Measurements from ENCODE around the gene LEMD2.

LEMD2 gene

GRCh38 chr6:33770124-33770832, 18.7 kb downstream of the LEMD2 start:
- ChIA-PET POLR2A (interaction anchor here (0.9 to 4.7 kb wide), 3 partner anchors 18 to 59 kb away, joined by 4 to 19 read pairs (median 13); partner anchors contain the start of genes LEMD2 and UQCC2), CTCF (interaction anchor here (0.6 to 4.7 kb wide), 8 partner anchors 10 to 258 kb away, joined by 3 to 26 read pairs (median 4); partner anchors contain the start of gene UQCC2)
- TF ChIP-seq SP1 (IDR thresholded peaks at IDR 0.05): no peak
- no peak for TF ChIP-seq FOXM1 (IDR thresholded peaks at IDR 0.05; ENCODE audit: borderline replicate concordance)
- TF ChIP-seq CTBP1 (IDR thresholded peaks at IDR 0.05; ENCODE audit: borderline replicate concordance): no peak
- TF ChIP-seq ARNT (IDR thresholded peaks at IDR 0.05): no peak
- no peak for TF ChIP-seq BHLHE40 (IDR thresholded peaks at IDR 0.05; ENCODE audit: borderline replicate concordance)
- TF ChIP-seq ELF4 (IDR thresholded peaks at IDR 0.05): no peak
- TF ChIP-seq NFRKB (IDR thresholded peaks at IDR 0.05): no peak
- no peak for TF ChIP-seq PKNOX1 (IDR thresholded peaks at IDR 0.05)
- no peak for TF ChIP-seq FOXA1 (IDR thresholded peaks at IDR 0.05)
- no peak for TF ChIP-seq TARDBP (IDR thresholded peaks at IDR 0.05)
- no peak for TF ChIP-seq SUZ12 (IDR thresholded peaks at IDR 0.05)
- DNase-seq (ENCODE audit: extremely low spot score): no peak

- ChIA-PET POLR2A (interaction anchor here (0.9 kb wide), 1 partner anchor 58 kb away, joined by 4 read pairs; the partner anchor contains the start of gene UQCC2), CTCF (interaction anchor here (1.3 to 4.7 kb wide), 3 partner anchors 25 to 259 kb away, joined by 5 to 26 read pairs (median 7); partner anchors contain the start of gene UQCC2)
- TF ChIP-seq CTBP1 (IDR thresholded peaks at IDR 0.05; ENCODE audit: borderline replicate concordance) (no peak), NFRKB (IDR thresholded peaks at IDR 0.05) (no peak), L3MBTL2 (conservative IDR thresholded peaks at IDR 0.05) (no peak), SP1 (IDR thresholded peaks at IDR 0.05) (no peak)
- DNase-seq (ENCODE audit: extremely low spot score): no peak
Measured at GRCh38 chr6:33769248-33769821, 19.6 kb downstream of the LEMD2 start.

- POLR2A ChIA-PET: no interaction called here
Measured at GRCh38 chr6:33768644-33769120, 20.2 kb downstream of the LEMD2 start.

GRCh38 chr6:33766921-33767907, 21.7 kb downstream of the LEMD2 start:
- ChIA-PET CTCF (interaction anchor here (0.7 to 1.4 kb wide), 6 partner anchors 20 to 389 kb away, joined by 3 to 6 read pairs (median 3); partner anchors contain the start of gene IP6K3), POLR2A (no interaction called here)
- no peak for DNase-seq (ENCODE audit: extremely low spot score)
- TF ChIP-seq ELF4 (IDR thresholded peaks at IDR 0.05): no peak
- TF ChIP-seq HDGF (IDR thresholded peaks at IDR 0.05; ENCODE audit: borderline replicate concordance): no peak
- no peak for TF ChIP-seq TARDBP (IDR thresholded peaks at IDR 0.05)
- TF ChIP-seq SP1 (IDR thresholded peaks at IDR 0.05): no peak
- TF ChIP-seq FOXK2 (IDR thresholded peaks at IDR 0.05): no peak
- no peak for TF ChIP-seq PKNOX1 (IDR thresholded peaks at IDR 0.05)
- TF ChIP-seq L3MBTL2 (conservative IDR thresholded peaks at IDR 0.05): no peak
- no peak for TF ChIP-seq FOXA1 (IDR thresholded peaks at IDR 0.05)
- no peak for TF ChIP-seq SUZ12 (IDR thresholded peaks at IDR 0.05)
- no peak for TF ChIP-seq LEF1 (IDR thresholded peaks at IDR 0.05; ENCODE audit: borderline replicate concordance)
- TF ChIP-seq CTBP1 (IDR thresholded peaks at IDR 0.05; ENCODE audit: borderline replicate concordance): no peak
- TF ChIP-seq ARNT (IDR thresholded peaks at IDR 0.05): no peak
- no peak for TF ChIP-seq BHLHE40 (IDR thresholded peaks at IDR 0.05; ENCODE audit: borderline replicate concordance)
- TF ChIP-seq FOXM1 (IDR thresholded peaks at IDR 0.05; ENCODE audit: borderline replicate concordance): no peak
- TF ChIP-seq ZNF384 (IDR thresholded peaks at IDR 0.05): no peak
- no peak for TF ChIP-seq NFRKB (IDR thresholded peaks at IDR 0.05)

More at GRCh38 chr6:33768644-33769120, 20.2 kb downstream of the LEMD2 start:
- DNase-seq (ENCODE audit: extremely low spot score): peak; percentile 83
- TF ChIP-seq FOXK2 (IDR thresholded peaks at IDR 0.05): no peak
- TF ChIP-seq ARNT (IDR thresholded peaks at IDR 0.05): no peak
- no peak for TF ChIP-seq HDGF (IDR thresholded peaks at IDR 0.05; ENCODE audit: borderline replicate concordance)
- TF ChIP-seq NFRKB (IDR thresholded peaks at IDR 0.05): no peak
- no peak for TF ChIP-seq ZNF384 (IDR thresholded peaks at IDR 0.05)
- no peak for TF ChIP-seq TARDBP (IDR thresholded peaks at IDR 0.05)
- TF ChIP-seq L3MBTL2 (conservative IDR thresholded peaks at IDR 0.05): no peak
- no peak for TF ChIP-seq FOXA1 (IDR thresholded peaks at IDR 0.05)
- TF ChIP-seq SP1 (IDR thresholded peaks at IDR 0.05): no peak
- no peak for TF ChIP-seq FOXM1 (IDR thresholded peaks at IDR 0.05; ENCODE audit: borderline replicate concordance)
- TF ChIP-seq LEF1 (IDR thresholded peaks at IDR 0.05; ENCODE audit: borderline replicate concordance): no peak
- no peak for TF ChIP-seq SUZ12 (IDR thresholded peaks at IDR 0.05)
- no peak for TF ChIP-seq PKNOX1 (IDR thresholded peaks at IDR 0.05)
- no peak for TF ChIP-seq CTBP1 (IDR thresholded peaks at IDR 0.05; ENCODE audit: borderline replicate concordance)
- CTCF ChIA-PET: interaction anchor here (1.0 to 4.7 kb wide), 4 partner anchors 23 to 387 kb away, joined by 3 to 26 read pairs (median 6); partner anchors contain the start of gene IP6K3

GRCh38 chr6:33765368-33765767, 23.6 kb downstream of the LEMD2 start:
- ChIA-PET CTCF (no interaction called here), POLR2A (no interaction called here)
- DNase-seq (ENCODE audit: extremely low spot score): no peak
- TF ChIP-seq HDGF (IDR thresholded peaks at IDR 0.05; ENCODE audit: borderline replicate concordance) (no peak), FOXA1 (IDR thresholded peaks at IDR 0.05) (no peak), PKNOX1 (IDR thresholded peaks at IDR 0.05) (no peak), ELF4 (IDR thresholded peaks at IDR 0.05) (no peak), ARNT (IDR thresholded peaks at IDR 0.05) (no peak), ZNF384 (IDR thresholded peaks at IDR 0.05) (no peak), SUZ12 (IDR thresholded peaks at IDR 0.05) (no peak)

Data from HEK293T (cell line).